NCI-H748 (cell line): ENCODE measurements around the gene KREMEN1.

ENCODE experiments used
- DNase-seq: peaks from one replicate; lab custom pipeline; 2025; ENCODE audit not compliant: unreplicated experiment; lab: John Stamatoyannopoulos, UW

KREMEN1 gene

DNA sequence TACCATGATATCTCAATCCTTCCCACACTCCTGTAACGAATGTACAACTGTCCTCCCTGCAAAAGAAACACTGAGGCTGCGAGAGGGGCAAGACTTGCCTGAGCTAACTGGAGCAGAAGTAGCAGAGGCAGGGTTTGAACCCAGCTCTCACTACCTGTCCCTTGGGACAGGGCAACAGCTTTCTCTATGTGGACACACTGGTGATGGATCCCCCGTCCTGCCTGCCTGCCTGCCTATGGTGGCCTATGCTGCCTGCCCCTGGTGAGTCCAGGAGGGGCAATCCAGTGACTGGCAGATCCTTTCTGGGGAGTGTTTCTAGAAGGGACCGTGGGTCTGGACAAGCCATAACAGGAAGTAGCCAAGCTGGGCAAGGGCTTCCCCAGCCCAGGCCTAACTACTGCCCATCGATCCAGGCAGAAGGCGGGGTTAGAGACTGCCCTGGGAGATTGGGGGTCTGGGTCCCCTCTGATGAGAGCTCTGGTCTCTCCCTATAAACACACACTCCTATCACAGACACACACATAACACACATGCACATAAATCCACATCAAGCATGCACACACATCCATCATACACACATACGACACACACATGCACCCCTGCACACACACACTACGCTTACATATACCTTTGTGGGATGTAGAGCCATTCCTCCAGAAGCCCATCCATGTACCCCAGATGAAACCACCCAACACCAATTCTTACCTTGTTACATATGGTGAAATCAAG lies 131.8 kb downstream of the KREMEN1 start:
- DNase-seq = no peak

DNA sequence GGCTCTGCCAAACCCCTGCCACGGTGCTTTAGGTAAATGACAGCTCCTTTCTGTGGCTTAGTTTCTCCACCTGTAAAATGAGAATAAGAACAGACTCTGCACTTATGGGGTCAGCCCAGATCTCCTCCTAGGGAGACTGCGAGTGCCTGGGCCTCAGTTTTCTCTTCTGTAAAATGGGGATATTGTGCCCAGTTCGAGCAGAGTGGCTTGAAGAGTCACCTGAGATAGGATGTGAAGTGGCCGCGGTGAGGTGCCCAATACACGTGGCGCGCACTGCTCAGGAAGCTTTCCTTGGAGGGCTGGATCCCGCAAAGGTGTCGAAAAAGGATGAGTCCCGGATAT lies 132.4 kb downstream of the KREMEN1 start:
- DNase-seq = peak; percentile 10

DNA sequence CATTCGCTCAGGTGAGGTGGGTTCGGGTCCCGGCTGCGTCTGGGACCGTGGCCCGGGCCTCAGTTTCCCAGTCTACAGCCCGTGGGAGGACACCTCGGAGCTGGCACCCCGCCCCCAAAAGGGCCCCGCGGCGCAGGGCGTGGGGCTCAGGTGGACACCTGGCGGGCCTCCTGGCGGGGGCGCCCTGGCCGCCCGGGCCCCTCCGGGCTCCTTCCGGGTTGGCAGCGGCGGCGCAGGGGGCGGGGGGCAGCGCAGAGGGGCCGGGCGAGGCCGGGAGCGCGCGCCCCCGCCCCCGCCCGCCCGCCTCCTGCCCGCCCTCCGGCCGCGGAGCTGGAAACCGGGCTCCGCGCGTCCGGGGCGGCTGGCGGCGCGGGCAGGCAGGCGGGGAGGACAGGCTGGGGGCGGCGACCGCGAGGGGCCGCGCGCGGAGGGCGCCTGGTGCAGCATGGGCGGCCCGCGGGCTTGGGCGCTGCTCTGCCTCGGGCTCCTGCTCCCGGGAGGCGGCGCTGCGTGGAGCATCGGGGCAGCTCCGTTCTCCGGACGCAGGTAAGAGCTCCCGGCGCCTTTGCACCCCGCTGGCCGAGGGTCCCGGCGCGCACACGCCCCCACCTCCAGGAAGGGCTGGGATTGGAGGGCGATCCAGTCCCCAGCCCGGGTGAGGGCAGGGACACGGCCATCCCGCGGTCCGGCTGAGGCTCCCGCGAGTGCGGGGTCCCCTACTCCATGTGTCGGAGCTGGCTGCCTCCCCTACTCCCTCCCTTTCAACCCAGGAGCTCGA lies 132.9 kb downstream of the KREMEN1 start, which contains the start of gene EMID1:
TSS of gene EMID1 (plus strand) at position 303 of the 778 bp plus-strand sequence. CDS start at position 446, 143 bp downstream.
- DNase-seq = peak; percentile 41

DNA sequence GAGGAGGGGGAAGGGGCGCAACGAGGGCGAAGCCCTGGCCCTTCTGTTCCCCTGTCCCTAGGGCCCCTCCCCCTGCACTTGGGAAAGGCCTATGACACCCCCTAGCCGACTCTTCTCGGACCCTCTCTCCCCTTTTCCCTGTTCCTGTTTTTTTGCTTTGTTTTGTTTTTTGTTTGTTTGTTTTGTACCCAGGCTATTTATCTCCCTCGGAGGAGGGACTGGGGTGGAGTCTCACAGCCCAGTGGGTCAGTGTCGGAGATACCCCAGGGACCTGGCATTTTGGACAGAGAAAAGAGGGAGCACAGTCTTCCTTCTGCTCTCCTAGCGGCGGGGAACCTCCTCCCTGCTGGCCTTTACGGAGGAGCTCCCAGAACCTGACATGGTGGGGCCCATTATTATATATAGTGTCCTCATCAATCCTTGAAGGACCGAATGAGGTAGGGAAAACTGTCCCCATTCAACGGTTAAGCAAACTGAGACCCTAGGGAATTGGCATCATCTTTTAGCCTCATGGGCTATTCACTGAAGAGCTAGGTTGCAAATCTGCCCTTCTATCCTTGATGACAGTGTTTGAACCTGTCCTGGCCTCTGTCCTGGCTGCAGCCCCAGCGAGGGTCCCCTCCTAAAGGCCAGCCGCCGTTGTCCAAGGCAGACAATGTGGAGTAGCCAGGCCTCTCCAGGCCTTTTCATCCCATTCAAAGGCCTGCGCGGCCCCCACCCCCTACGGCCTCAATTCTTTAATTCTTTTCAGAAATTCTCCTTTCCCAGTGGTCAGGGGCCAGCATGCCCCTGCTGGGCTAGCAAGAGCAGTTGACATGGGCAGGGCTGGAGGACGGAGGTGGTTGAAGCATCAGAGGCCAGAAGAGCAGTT lies 133.8 kb downstream of the KREMEN1 start:
- DNase-seq = no peak

DNA sequence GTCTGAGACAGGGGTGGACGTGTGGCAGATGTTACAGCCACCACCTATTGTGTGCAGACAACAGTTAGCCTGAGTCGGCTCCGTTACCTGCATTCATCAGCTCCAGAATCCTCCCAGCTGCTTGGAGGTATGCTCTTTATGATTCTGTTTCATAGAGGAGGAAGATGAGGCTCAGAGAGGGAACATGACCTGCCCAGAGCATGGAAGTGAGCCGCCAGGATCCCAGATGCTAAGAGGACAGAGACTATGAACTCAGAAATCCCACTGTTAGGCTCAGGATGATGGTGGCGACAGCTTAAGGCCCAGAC lies 134.4 kb downstream of the KREMEN1 start:
- no peak for DNase-seq

DNA sequence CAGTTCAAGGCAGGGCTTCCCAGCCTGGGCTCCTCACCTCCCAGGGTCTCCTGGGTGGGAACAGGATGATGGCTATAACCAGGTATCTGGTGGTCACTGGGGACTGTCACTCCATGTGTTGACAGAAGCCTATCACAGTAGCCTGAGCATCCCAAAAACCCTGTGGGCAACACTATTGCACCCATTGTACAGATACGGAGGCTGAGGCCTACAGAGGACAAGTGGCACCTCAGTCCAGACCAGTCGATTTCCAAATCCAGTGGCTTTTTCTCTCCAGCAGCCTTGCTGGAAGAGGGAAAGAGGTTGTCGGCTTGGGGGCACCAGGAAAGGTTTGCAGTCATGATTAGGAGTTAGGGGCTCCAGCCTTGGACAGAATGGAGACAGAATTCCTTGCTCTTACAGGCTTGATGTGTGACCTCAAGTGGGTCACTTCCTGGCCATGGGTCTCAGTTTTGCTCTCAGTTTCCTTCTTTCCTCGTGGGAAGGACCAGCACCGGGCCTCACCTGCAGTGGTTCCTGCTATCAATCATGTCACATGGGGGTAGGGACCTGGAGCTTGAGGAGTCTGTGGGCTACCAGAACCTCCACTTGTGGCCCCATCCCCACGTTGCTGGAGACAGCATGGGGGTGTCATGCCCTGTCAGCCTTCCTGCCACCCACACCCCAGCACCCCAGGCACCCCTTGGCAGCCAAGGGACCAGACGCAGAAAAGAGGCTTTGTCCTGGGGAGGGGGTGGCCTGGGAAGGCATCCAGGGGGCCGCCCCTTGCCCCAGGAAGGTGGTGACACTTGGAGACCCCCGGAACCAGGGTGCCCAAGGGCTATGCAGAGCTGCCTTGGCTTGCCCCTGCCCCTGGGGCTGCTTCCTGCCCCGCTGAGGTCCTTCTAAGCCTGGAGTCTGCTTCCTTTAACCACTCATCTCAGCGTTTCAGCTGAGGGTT lies 135.0 kb downstream of the KREMEN1 start:
- no peak for DNase-seq

DNA sequence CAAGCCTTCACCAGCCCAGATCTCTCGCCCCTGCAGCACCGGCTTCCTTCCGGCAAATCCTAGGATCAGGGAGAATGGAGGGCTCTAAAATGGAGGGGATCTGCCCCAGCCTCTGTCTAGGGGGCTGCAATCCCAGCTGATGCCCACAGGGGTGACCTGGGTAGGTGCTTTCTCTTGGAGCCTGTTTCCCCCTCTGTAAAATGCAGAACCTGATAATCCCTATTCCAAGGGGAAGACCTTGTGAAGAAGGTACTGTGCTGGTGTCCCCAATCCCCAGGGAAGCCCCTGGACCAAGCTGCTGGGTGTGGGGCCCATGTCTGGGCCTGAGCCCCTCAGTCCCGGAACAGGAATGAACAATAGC lies 135.6 kb downstream of the KREMEN1 start:
- DNase-seq = no peak

DNA sequence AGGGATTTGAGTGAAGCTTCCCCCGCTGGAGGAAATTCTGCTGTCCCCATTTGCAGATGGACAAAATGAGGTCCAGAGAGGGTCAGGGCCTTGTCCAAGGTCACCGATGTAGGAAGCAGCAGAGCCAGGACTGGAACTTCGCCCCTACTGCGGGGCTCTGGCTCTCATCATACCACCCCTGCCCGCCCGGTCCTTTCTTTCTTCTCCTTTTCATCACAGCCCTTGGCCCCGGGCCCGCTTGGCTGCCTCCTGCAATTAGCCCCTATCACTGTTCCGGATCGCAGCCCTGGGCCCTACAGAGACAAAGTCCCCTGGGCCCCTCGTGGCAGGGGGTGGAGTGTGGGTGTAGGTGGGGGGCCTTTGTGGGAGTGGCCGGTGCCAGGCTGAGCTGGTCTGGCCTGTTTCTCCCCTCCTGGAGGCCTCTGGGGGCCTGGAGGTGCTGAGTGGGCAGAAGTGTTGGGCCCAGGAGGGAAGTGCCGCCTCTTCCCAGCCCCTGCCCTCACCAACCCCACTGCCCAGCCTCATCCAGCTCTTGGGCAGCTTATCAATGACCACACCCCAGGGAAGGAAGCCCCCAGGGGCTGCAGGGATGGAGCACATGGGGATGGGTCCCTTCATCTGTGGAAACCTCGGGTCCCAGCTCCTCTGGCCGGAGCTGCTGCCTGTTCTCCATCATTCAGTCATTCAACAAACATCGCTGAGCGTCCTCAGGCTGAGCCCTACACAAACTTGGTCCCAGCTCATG lies 136.2 kb downstream of the KREMEN1 start:
- no peak for DNase-seq

DNA sequence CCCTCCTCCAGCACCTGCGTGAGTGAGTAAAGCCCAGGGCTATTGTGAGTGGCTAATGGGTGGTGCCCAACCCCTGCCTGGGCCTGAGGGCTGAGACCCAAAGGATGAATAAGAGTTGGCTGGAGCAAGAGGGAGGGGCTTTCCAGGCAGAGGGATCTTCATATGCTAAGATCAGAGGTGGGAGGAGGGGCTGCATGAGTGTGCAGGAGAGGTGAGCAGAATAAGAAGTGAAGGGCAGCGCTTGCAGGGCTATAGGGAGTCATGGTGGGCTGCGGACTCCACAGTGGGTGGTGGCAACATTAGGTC lies 136.7 kb downstream of the KREMEN1 start:
- no peak for DNase-seq

DNA sequence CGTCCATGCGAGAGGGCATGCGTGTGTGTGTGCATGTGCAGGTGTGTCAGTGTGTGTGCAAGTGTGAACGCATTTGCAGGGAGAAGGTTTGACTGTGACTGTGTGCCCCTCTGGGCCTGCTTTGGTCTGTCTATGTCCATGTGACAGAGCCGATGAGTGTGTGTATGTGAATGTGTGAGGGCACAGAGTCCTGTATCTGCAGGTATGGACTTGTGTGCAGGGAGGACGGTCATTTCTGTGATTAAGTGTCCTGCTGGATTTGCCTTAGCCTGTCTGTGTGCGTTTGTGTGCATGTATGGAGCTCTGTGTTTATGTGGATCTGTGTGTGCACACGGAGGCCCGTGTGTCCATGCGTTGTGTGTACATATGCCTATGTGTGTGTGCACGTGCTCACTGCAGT lies 138.2 kb downstream of the KREMEN1 start:
- no peak for DNase-seq

DNA sequence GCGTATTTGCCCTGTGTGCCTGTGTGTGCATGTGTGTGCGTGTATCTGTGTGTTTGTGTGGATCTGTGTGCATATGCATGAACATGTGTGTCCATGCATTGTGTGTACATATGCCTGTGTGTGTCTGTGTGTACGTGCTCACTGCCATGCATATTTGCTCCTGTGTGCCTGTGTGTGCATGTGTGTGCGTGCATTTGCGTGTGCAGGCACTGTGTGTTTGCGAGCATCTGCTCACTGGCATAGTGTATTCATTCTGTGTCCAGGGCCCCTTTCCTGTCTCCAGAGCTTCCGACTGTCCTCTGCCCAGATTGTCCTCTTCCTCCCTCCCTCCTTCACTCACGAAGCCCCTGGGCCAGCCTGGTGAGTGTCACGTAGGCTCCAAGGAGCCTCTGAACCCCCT lies 138.6 kb downstream of the KREMEN1 start:
- no peak for DNase-seq

DNA sequence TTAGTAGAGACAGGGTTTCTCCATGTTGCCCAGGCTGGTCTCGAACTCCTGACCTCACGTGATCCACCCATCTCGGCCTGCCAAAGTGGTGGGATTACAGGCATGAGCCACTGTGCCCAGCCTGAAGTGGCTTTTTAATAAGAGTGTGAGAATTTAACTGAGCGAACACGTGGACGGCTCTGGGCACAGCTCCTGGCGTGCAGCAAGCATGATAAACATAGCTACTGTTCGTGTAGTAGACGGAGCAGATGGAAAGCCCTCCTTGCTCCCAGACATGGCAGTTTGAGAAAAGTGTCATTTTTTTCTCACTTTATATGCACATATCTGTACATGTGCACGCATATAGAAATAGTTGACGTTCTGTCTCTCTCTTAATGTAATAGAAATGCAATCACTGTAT lies 139.9 kb downstream of the KREMEN1 start:
- no peak for DNase-seq

DNA sequence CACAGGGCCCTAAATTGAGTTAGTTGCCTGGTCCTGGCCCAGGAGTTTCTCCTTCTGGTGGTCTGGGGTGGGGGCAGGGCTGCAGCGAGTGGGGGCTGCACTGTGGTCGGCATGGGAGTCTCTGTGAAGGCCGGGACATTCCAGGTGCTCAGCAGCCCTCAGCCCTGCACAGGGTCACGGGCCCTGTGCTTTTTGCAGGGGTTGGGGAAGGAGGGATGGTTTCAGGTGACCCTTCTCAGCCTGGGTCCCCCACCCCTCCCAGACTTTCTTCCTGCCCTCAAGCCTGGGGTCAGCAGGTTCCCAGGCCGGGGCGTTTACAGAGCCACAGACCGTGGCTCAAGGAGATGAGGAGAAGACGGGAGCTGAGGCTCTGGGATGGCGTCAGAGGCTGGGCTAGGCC lies 140.7 kb downstream of the KREMEN1 start:
- no peak for DNase-seq

DNA sequence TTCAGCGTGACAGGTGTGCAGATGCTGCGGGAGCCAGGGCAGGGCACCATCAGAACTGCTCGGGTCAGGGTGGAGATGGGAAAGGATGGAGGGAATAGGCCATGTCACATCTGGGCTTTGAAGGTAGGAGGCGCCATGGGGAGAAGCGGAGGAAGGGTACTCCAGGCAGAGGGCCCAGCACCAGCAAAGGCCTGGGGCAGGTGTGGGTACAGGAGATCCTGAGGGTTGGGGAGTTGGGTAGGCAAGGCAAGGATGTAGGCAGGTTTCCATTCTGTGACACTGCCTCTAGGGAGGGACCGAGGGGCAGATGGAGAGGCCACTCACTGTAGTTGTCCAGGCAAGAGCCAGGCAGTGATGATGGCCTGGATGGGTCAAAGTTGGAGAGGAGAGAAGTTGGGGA lies 141.4 kb downstream of the KREMEN1 start:
- no peak for DNase-seq

DNA sequence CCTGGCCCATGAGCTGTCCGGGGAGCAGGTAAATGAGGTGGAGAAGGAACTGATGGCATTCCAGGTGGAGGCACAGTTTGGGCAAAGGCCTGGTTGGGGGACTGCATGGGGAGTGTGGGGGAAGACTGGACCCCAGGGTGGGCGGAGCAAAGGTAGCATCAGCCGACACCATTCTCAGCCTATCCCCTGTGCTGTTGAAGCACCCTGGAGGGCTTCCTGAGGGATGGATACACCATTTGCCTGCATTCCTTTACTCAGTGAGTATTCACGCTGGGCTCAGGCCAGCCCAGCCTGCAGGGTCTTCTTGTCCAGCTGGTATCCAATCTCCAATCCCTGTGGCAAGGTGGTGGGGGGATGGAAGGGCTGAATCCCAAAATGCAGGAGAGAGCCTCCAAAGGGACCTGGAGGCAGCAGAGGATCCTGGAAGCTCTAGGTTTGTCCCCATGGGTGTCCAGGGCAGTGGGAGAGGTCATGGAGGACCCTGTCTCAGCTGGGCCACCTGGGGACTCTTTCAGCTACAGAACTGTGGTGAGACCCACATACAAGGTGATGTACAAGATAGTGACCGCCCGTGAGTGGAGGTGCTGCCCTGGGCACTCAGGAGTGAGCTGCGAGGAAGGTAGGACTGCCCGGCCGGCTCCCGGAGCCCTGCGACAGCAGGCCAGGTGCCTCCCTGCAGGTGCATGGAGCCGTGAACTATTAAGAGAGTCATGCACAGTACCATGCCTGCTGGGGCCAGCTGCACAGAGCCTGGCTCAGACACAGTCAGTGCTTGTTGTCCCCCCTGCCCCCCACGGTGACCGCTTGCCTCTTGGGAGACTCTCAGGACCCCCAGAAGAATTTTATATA lies 142.4 kb downstream of the KREMEN1 start:
- DNase-seq = no peak

DNA sequence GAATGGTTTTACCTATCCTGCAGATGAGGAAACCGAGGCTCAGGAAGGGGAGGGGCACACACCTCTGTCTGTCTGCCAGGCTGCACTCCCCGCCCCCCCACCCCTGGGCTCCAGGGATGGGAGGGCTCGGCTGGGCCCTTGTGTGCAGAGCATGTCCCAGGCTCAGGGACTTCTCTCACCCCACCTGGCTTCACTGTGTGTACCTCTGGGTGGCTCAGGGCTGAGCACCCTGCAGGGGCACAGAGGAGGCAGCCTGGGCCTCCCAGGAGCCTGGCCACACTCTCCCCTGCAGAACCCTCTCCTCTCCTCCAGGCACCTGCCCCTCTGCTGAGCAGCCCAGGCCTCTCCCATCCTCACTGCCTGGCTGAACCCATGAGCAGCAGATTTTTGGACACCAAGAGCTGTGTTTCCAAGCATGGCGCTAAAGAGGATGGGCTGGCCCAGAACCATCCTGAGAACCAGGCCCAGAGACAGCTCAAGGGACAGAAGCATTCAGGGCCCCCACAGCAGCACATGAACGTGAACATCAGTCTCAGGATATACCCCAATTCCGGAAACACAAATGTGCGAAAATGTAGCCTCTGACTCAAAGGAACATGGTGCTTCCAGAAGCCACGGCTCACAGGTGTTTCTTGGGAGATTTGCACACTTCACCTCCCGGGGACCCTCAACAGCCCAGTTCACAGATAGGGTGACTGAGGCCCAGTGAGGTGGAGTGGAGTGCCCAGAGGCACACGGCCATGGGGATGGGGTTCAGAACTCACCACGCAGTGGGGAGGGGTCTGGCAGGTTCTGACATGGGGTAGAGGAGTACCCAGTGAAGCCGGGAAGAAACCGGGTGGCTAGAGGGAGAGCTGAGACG lies 143.4 kb downstream of the KREMEN1 start:
- no peak for DNase-seq

DNA sequence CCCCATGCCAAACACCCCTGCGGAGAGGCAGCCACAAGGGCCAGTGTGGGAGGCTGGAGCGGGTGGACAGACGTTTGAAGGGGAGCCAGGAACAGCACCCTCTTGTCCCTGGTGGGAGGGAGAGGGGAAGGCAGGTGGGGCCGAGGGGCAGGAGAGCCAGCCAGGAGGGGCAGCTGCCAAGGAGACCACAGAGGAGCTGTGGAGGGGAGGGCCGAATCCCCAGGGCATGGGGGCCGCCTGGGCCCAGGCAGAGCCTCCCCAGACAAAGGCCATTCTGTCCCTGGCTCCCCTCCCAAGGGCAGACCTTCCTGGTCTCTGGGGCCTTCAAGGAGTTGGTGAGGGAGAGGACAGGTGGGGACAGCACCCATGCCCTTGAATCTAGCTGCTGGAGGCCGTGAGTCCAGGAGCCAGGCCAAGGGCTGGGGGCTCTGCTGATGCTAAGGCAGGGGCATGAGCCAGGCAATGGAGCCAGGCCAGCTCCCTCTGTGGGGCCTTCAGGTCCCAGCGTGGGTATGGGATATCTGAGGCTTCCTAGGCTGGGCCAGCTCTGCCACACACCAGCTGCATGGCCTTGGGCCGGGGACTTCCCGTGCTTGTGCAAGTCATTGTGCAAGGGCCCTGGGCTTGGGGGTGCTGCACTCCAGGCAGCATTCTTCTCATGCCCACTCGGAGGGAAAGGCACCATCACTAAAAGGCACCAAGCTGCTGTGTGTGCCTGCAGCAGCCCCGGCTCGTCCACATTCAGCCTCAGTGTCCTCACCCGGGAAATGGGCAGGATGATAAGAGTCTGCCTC lies 144.2 kb downstream of the KREMEN1 start:
- no peak for DNase-seq
